Measurements from ENCODE around the gene IGFBP6.
"Not testable (repeated sequence)": the region's sequence is repeated elsewhere in the genome, so short reads cannot be mapped to it uniquely, and the experiment has no call there.

DNA sequence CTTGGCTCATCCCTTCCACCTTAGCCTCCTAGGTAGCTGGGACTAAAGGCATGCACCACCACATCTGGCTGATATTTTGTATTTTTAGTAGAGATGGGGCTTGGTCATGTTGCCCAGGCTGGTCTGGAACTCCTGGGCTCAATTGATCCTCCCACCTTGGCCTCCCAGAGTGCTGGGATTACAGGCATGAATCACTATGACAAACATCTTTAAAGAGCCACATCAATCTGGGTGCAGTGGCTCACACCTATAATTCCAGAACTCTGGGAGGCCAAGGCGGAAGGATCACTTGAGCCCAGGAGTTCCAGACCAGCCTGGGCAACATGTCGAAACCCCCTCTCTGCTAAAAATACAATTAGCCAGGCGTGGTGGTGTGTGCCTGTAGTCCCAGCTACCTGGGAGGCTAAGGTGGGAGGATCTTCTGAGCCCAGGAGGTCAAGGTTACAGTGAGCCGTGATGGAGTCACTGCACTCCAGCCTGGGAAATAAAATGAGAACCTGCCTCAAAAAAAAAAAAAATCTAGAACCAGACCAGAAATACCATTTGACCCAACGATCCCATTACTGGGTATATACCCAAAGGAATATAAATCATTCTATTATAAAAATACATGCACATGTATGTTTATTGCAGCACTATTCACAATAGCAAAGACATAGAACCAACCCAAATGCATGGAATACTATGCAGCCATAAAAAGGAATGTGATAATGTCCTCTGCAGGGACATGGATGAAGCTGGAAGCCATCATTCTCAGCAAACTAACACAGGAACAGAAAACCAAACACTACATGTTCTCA lies 2.5 kb upstream of the IGFBP6 start:
- TF ChIP-seq, protein P1, sequence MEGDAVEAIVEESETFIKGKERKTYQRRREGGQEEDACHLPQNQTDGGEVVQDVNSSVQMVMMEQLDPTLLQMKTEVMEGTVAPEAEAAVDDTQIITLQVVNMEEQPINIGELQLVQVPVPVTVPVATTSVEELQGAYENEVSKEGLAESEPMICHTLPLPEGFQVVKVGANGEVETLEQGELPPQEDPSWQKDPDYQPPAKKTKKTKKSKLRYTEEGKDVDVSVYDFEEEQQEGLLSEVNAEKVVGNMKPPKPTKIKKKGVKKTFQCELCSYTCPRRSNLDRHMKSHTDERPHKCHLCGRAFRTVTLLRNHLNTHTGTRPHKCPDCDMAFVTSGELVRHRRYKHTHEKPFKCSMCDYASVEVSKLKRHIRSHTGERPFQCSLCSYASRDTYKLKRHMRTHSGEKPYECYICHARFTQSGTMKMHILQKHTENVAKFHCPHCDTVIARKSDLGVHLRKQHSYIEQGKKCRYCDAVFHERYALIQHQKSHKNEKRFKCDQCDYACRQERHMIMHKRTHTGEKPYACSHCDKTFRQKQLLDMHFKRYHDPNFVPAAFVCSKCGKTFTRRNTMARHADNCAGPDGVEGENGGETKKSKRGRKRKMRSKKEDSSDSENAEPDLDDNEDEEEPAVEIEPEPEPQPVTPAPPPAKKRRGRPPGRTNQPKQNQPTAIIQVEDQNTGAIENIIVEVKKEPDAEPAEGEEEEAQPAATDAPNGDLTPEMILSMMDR (IDR thresholded peaks at IDR 0.05), result not testable (repeated sequence)
- TF ChIP-seq POLR2A, POLR2AphosphoS5 (IDR thresholded peaks at IDR 0.05): not testable (repeated sequence)

All from breast epithelium (tissue), 3 donors.